Measurements from ENCODE around the gene ARHGAP15. TPM values are rescaled to one million over a fixed set of nuclear protein-coding genes. Genes with fewer than 3 reads are reported as not detected.
A peak's percentile ranks its signal among the peaks of the same experiment; 100 is the strongest.

The ARHGAP15 gene
- total RNA-seq, 2 experiments from 2014 or later, result 71.3 to 72.8 TPM

GRCh38 chr2:143685421-143686078, 556.3 kb downstream of the ARHGAP15 start:
- no peaks in the 10 kb centered on the region for H3K9me3 Mint-ChIP-seq
- CTCF ChIA-PET, result interaction anchor here (0.7 to 2.0 kb wide), 4 partner anchors 9 to 173 kb away, joined by 3 to 6 read pairs (median 4); no protein-coding TSS in a partner anchor
- no peak for TF ChIP-seq CTCF (IDR thresholded peaks at IDR 0.05)
- H3K4me3 Mint-ChIP-seq, result no peak overlapping the region
- intact Hi-C loops (cut with micrococcal nuclease), result no loop called here
- no peak overlapping the region for H3K27ac Mint-ChIP-seq
- H3K36me3 Mint-ChIP-seq (ENCODE audit: low read depth), result peaks cover 4% of the 10 kb centered on the region
- ATAC-seq (no peak), DNase-seq (no peak)
- H3K27me3 Mint-ChIP-seq, result no peaks in the 10 kb centered on the region
- POLR2A ChIA-PET, result no interaction called here
- H3K4me1 Mint-ChIP-seq (ENCODE audit: low read depth), result peaks cover 33% of the 10 kb centered on the region

DNA sequence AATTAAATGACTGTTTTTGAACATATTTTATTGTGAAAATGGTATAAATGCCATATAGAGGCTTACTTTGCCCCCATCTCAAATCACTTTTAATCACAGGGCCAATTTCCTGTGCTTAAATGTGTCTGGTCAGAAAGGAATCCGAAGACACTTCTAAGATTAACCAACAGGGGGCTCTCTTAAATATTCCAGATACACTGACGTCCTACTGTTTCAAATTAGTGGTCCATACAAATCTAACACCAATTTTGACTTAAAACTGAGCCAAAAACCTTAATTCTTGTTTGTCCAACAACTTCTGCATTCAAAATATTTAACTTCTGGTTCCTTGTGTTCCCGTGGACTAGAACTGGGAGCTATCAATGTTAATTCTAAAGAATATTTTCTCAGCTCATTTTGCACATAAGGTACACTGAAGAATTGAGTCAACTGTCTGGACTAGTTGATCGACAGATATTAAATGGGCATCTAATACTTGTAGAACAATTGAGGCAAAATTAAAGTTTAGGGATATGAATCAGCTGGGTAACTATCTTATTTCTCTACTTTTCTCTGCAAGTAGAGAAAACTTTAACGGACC, 557.5 kb downstream of the ARHGAP15 start:
- Mint-ChIP-seq H3K4me3 (no peak overlapping the region), H3K36me3 (ENCODE audit: low read depth) (peaks cover 4% of the 10 kb centered on the region), H3K27me3 (no peaks in the 10 kb centered on the region), H3K4me1 (ENCODE audit: low read depth) (peaks cover 34% of the 10 kb centered on the region), H3K9me3 (no peaks in the 10 kb centered on the region), H3K27ac (no peak overlapping the region)
- no peak for DNase-seq
- ATAC-seq, result no peak
- POLR2A ChIA-PET, result no interaction called here
- peak; percentile 66 for TF ChIP-seq CTCF (IDR thresholded peaks at IDR 0.05)
- intact Hi-C loops (cut with micrococcal nuclease), result no loop called here
- CTCF ChIA-PET, result interaction anchor here (0.8 to 2.0 kb wide), 5 partner anchors 11 to 43 kb away, joined by 3 to 14 read pairs (median 5); no protein-coding TSS in a partner anchor

DNA sequence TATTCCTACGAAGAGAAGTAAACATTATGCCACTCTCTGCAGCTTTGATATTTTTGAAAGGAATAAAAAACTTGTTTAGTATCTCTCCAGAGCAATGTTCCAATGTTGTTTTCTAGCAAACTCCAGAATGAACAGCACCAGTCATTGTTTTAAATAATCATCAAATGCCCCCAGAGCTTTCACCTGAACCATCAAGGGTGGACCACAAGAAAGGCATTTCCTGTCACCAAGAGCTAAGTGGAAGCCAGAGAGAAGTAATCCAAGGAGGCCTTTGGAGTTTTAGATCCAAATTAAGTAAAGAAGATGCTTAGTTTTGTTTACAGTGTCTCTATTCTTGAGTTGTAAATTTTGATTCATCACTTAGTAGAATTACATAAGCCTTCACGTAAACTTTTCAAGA, 559.0 kb downstream of the ARHGAP15 start:
- CTCF ChIA-PET, result interaction anchor here (0.9 kb wide), 1 partner anchor 42 kb away, joined by 3 read pairs; no protein-coding TSS in a partner anchor
- Mint-ChIP-seq H3K9me3 (no peaks in the 10 kb centered on the region), H3K27ac (no peak overlapping the region), H3K4me3 (no peak overlapping the region), H3K4me1 (ENCODE audit: low read depth) (peaks cover 32% of the 10 kb centered on the region), H3K27me3 (no peaks in the 10 kb centered on the region), H3K36me3 (ENCODE audit: low read depth) (peaks cover 4% of the 10 kb centered on the region)
- ATAC-seq, result no peak
- TF ChIP-seq CTCF (IDR thresholded peaks at IDR 0.05), result no peak
- intact Hi-C loops (cut with micrococcal nuclease), result no loop called here
- no peak for DNase-seq
- POLR2A ChIA-PET, result no interaction called here

GRCh38 chr2:143688815-143689214, 559.6 kb downstream of the ARHGAP15 start:
- H3K4me3 Mint-ChIP-seq, result no peak overlapping the region
- no peak for TF ChIP-seq CTCF (IDR thresholded peaks at IDR 0.05)
- no peaks in the 10 kb centered on the region for H3K27me3 Mint-ChIP-seq
- H3K36me3 Mint-ChIP-seq (ENCODE audit: low read depth), result peaks cover 4% of the 10 kb centered on the region
- peak overlapping the region; percentile 3 for H3K27ac Mint-ChIP-seq
- POLR2A ChIA-PET, result interaction anchor here (0.7 kb wide), 1 partner anchor 651 kb away, joined by 3 read pairs; no protein-coding TSS in a partner anchor
- H3K9me3 Mint-ChIP-seq, result no peaks in the 10 kb centered on the region
- CTCF ChIA-PET, result interaction anchor here (0.9 to 1.9 kb wide), 2 partner anchors 10 to 41 kb away, joined by 3 to 6 read pairs; no protein-coding TSS in a partner anchor
- peaks cover 33% of the 10 kb centered on the region for H3K4me1 Mint-ChIP-seq (ENCODE audit: low read depth)
- no peak for ATAC-seq
- intact Hi-C loops (cut with micrococcal nuclease), result no loop called here
- no peak for DNase-seq

GRCh38 chr2:143689541-143689940, 560.3 kb downstream of the ARHGAP15 start:
- H3K36me3 Mint-ChIP-seq (ENCODE audit: low read depth), result peaks cover 4% of the 10 kb centered on the region
- ATAC-seq, result no peak
- H3K4me1 Mint-ChIP-seq (ENCODE audit: low read depth), result peaks cover 36% of the 10 kb centered on the region
- no peak overlapping the region for H3K4me3 Mint-ChIP-seq
- ChIA-PET POLR2A (interaction anchor here (0.7 to 1.2 kb wide), 4 partner anchors 11 to 651 kb away, joined by 3 to 5 read pairs (median 4); no protein-coding TSS in a partner anchor), CTCF (interaction anchor here (1.9 kb wide), 1 partner anchor 10 kb away, joined by 6 read pairs; no protein-coding TSS in a partner anchor)
- H3K27ac Mint-ChIP-seq, result peak overlapping the region; percentile 37
- no peaks in the 10 kb centered on the region for H3K27me3 Mint-ChIP-seq
- no peaks in the 10 kb centered on the region for H3K9me3 Mint-ChIP-seq
- no peak for TF ChIP-seq CTCF (IDR thresholded peaks at IDR 0.05)
- DNase-seq, result no peak
- intact Hi-C loops (cut with micrococcal nuclease), result no loop called here
